Tibial nerve (tissue), 4 donors: Measurements from ENCODE around the gene DIP2C.

Source experiments
- EP300 ChIP-seq, 2 donors: sonication (generic); formaldehyde crosslinking; IDR thresholded peaks; one replicate each; pipeline ENCODE4 v1.6.1; 2017; ENCODE audit warnings: antibody characterized with exemption in 2 of 2, mild to moderate bottlenecking in 1 of 2
- POLR2A ChIP-seq, 2 donors: fragments of 450-650 bp; IDR thresholded peaks; one replicate each; pipeline ENCODE4 v1.6.1; 2017; ENCODE audit warnings: antibody characterized with exemption in 2 of 2, mild to moderate bottlenecking in 2 of 2, moderate library complexity in 2 of 2
- TF ChIP-seq, protein P1 (sequence below), 5 experiments: fragments of 200-600 bp in 3 of 5; fragments of 450-650 bp in 2 of 5; sonication (generic) in 3 of 5; IDR thresholded peaks; one replicate each; pipeline ENCODE4 v1.5.1; 2016 to 2019; ENCODE audit warnings: antibody characterized with exemption in 5 of 5, mild to moderate bottlenecking in 3 of 5, moderate library complexity in 2 of 5

DNA sequence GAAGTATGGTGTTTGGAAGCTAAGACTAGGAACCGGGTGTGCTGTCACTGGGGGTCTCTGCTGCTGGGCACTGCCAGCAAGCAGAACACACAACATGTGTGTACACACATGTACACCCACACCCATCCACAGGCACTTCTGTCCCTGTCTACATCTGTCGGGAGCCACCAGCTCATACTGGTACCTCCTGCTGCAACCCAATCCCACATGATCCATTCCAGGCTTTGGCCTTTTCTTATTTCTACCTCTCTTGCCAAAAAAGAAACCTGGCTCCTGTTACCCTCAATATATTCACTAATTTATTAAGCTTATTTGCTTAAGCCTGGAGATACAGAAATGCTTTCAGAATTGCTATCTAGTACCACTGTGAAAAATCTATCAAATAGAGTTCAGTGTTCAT, 246.0 kb downstream of the DIP2C start:
- TF ChIP-seq EP300 (IDR thresholded peaks at IDR 0.05) (no peak), POLR2A (IDR thresholded peaks at IDR 0.05) (no peak)
- TF ChIP-seq, protein P1, sequence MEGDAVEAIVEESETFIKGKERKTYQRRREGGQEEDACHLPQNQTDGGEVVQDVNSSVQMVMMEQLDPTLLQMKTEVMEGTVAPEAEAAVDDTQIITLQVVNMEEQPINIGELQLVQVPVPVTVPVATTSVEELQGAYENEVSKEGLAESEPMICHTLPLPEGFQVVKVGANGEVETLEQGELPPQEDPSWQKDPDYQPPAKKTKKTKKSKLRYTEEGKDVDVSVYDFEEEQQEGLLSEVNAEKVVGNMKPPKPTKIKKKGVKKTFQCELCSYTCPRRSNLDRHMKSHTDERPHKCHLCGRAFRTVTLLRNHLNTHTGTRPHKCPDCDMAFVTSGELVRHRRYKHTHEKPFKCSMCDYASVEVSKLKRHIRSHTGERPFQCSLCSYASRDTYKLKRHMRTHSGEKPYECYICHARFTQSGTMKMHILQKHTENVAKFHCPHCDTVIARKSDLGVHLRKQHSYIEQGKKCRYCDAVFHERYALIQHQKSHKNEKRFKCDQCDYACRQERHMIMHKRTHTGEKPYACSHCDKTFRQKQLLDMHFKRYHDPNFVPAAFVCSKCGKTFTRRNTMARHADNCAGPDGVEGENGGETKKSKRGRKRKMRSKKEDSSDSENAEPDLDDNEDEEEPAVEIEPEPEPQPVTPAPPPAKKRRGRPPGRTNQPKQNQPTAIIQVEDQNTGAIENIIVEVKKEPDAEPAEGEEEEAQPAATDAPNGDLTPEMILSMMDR (IDR thresholded peaks at IDR 0.05), result no peak
